ENCODE measurements around the gene HSD17B12.

DNA sequence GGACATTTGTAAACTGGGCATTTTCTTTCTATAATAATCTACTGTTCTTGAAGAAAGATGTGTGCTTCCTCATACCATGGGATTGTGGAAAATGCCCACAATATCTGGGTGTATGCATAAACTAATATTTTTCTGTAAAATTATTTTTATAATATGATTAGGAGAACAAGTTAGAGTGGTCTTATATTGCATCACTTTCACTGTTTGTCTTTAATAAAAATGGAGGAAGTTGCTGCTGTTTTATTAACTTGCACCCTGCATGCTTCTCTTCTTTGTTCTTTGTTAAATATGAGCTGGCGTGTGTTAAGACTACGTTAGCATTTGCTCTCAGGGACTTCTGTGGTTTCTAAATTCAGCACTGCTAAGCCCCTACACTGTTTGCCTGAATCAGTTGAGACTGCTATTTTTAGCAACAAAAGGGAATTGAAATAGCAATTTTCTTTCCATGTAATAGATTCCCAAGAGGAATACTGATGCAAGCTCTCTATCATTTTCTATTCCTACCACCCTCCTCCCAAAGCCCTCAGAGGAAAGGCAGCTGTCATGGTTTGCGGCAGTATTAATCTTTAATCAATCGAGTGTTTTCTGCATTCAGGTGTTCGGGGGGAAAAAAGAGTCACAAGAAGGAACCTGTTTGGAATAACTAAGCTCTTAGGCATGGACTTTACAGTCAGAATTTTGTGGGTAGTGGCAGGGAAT lies 56.1 kb downstream of the HSD17B12 start:
- TF ChIP-seq, protein P1, sequence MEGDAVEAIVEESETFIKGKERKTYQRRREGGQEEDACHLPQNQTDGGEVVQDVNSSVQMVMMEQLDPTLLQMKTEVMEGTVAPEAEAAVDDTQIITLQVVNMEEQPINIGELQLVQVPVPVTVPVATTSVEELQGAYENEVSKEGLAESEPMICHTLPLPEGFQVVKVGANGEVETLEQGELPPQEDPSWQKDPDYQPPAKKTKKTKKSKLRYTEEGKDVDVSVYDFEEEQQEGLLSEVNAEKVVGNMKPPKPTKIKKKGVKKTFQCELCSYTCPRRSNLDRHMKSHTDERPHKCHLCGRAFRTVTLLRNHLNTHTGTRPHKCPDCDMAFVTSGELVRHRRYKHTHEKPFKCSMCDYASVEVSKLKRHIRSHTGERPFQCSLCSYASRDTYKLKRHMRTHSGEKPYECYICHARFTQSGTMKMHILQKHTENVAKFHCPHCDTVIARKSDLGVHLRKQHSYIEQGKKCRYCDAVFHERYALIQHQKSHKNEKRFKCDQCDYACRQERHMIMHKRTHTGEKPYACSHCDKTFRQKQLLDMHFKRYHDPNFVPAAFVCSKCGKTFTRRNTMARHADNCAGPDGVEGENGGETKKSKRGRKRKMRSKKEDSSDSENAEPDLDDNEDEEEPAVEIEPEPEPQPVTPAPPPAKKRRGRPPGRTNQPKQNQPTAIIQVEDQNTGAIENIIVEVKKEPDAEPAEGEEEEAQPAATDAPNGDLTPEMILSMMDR (IDR thresholded peaks at IDR 0.05): no peak
- no peak for TF ChIP-seq POLR2A (IDR thresholded peaks at IDR 0.05)
